ENCODE measurements around the gene SERTAD2.

SERTAD2 gene

GRCh38 chr2:64649013-64649484 lies 4.7 kb downstream of the SERTAD2 start:
- no peak for DNase-seq (ENCODE audit: low read depth in 2 of 2)

- peak; percentile 70 to 81 for DNase-seq (ENCODE audit: low read depth in 2 of 2)
Measured at GRCh38 chr2:64646007-64646880, 7.5 kb downstream of the SERTAD2 start.

DNA sequence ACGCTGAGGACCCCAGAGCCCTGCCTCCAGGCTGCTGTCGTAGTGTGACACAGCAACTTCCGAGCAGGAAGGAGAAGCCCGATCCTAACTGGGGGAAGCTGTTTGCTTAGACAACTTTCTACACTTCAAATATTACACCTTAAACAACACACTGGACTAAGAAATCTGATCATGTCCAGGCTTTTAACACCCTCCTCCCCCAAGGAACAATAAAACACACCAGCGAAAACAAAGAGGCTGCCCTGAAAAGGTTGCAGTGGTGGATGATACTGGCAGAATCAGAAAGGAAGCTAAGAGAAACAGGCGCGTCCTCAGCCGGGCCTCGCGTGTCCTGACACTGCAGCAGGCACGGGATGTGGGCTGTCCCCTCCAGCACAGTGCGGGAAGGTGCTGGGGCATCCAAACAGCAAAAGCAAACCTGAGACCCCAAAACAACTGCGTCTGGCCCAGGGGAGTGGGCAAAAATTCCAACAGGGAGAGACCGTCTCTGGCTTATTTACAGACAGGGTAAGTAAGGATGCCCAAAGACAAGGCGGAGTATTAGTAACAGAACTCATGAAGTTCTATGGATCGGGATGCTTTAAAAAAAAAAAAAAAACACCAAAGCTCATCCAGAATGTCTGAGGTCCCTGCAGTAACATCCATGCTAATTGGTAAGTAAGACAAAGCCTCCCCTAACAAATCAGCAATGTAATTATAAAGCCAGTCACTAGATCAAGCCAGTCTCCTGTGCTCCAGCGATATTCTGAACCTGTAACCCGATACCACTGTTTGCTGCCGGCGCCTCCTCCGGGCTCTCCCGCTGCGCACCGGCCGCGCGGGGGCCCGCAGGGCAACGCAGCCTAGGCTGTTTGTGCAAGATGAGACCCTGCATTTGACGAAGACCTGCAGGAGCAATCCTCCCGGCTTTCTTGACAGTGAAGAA lies 9.0 kb downstream of the SERTAD2 start:
- DNase-seq (ENCODE audit: low read depth in 2 of 2): no peak

DNA sequence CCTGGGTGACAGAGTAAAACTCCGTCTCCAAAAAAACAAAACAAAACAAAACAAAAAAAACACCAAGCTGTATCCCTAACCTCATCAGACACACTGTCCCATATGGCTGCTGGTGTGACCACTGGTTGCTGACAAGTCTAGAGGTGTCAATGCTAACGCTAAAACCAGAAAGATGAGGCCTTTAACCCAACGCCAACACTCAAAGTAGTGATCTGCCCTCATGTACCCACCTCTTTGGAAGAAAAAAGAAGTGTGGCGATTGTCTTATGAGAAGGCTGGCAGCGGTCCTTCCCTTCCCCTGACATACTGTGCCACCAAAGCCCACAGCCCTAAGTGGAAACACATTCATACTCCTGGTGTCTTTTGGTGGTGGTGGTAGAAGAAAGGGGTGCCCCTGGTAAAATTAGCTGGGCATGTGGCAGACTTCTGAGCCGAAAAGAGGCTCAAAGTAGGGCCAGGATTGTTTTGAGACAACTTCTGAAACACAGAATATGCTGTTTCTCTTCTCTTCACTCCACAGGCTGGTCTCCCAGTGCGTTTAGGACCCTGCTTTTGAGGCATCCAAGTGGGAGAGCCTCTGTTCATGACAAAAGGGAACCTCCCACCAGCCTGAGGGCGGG lies 9.8 kb downstream of the SERTAD2 start:
- no peak for DNase-seq (ENCODE audit: low read depth in 2 of 2)

DNA sequence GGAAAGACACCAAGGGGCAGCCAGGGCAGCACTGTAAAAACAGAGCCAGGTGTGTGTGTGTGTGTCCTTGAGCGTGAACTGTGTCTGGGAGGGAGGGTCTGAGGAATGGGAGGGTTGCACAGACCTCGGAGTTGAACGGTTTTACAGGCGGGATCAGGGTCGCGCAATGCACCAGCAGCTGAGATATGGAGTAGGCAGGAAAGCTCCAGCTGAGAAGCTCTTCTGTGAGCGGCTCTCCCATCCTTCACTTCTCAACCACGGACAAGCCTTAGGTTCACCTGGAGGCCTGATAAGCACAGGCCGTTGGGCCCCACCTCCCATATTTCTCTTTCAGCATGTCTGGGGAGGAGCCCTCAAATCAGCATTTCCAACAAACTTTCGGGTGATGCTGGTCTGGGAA lies 12.1 kb downstream of the SERTAD2 start:
- no peak for DNase-seq (ENCODE audit: low read depth in 2 of 2)

DNA sequence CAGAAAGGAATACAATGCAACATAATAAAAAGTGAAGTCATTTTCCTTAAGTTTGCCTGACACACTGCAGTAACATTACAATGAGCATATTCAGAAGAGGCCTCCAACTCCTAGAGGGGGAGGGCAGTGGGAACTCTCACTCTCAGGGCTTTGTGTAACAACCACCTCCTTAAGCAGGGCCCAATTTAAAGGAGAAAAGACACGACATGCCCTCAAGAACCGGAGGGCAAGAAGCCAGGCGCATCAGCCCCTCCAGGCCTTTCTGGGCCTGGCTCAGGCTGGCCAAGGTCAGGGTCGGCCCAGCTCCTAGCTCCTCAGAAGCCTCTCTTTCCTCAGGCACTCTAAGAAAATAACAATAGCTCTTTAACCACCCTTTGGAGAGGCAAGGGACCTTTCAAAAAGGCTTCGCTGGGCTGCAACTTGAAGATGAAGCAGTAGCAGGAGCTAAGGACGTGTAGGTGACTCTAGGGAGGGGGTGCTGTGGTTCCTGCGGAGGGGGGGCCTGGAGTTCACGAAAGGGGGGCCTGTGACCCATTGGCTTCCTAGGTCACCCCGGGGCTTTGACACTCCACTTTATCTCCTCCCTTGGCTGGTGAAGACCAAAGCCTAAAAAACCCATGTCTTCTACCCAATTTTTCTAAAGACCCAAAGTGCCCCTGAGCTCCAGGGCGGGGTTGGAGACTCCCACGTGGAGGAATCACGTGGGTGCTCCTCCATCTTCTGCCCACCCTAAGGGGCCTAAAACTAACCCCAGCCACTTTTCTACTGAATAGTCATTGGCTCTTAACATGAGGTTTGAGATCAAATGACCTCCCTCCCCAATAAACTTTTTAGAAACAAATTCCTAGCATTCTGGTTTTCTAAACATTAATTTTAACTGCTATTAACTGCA lies 13.3 kb downstream of the SERTAD2 start:
- DNase-seq (ENCODE audit: low read depth in 2 of 2): no peak

GRCh38 chr2:64639691-64640090 lies 14.0 kb downstream of the SERTAD2 start:
- DNase-seq (ENCODE audit: low read depth in 2 of 2): no peak

GRCh38 chr2:64638502-64639120 lies 15.1 kb downstream of the SERTAD2 start:
- DNase-seq (ENCODE audit: low read depth in 2 of 2): no peak

GRCh38 chr2:64637931-64638330 lies 15.8 kb downstream of the SERTAD2 start:
- DNase-seq (ENCODE audit: low read depth in 2 of 2): no peak

DNA sequence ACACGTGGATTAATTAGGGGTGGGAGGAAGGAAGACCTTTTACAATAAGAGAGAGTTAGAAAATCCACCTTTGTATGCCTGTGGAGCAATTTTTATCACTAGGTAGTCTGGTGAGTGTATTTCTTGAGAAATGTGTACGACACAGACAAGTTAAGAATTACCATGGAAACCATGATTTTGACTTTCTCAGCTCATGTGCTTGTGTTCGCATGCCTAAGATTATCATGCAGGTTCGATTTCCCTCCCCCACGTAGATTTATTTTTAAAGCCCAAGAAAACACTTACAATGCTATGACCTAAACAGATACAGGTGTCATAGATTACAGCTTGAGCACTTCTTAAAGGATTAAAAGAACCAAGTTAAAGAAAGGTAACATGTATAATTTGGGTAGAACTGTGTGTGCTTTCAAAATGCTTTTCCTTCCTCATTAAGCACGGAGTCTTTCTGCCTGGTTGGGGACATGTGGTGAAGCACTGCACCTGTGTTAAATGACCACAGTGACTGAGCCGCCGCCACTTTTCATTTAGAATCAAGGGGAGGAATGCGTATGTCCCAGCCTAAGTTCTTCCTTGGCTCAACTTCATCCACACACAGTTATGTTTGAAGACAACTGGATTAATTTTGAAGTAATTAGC lies 16.6 kb downstream of the SERTAD2 start:
- no peak for DNase-seq (ENCODE audit: low read depth in 2 of 2)

DNA sequence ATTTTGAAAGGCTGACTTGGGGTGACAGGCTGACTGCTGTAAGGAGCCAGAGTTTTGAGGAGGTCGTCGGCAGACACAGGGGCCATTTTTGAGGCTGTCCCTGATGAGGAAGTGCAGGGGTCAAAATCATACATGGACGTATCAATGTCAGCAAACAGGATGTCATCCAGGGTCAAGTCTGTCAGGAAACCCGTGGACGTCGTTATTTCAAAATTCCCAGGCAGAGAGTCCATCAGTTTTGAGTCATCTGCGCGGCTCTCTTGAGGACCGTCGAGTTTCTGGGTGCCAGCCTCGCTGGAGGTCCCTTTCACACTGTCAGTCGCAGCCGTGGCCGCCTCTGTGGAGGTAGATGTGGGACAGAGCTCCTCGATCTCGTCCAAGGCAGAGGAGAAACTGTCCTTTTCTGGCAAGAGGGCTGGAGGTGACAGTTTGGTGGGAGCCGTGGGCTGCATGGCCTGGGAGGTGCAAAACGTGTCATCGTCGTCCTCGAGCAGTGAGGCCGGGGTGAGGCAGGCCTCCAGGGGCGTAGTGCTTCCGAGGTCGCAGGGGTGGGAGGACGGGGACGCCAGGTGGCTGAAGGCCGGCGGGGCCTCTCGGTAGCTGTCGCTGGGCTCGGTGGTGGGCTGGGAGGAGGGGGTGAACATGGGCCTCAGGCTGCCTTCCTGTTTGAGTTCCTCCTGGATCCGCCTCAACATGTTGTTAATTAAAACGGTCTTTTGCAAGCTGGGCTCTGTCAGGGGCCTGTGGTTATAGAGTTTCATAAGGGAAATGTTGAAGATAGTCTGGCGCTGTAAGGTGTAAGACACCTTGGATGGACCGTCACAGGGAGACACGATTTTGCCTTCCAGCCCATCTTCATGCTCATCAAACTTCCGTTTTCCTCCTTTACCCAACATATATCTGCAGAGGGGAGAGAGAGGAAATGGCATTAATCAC lies 17.5 kb downstream of the SERTAD2 start:
- DNase-seq (ENCODE audit: low read depth in 2 of 2): no peak

- DNase-seq (ENCODE audit: low read depth in 2 of 2): no peak
Measured at GRCh38 chr2:64634345-64635267, 19.1 kb downstream of the SERTAD2 start.

DNA sequence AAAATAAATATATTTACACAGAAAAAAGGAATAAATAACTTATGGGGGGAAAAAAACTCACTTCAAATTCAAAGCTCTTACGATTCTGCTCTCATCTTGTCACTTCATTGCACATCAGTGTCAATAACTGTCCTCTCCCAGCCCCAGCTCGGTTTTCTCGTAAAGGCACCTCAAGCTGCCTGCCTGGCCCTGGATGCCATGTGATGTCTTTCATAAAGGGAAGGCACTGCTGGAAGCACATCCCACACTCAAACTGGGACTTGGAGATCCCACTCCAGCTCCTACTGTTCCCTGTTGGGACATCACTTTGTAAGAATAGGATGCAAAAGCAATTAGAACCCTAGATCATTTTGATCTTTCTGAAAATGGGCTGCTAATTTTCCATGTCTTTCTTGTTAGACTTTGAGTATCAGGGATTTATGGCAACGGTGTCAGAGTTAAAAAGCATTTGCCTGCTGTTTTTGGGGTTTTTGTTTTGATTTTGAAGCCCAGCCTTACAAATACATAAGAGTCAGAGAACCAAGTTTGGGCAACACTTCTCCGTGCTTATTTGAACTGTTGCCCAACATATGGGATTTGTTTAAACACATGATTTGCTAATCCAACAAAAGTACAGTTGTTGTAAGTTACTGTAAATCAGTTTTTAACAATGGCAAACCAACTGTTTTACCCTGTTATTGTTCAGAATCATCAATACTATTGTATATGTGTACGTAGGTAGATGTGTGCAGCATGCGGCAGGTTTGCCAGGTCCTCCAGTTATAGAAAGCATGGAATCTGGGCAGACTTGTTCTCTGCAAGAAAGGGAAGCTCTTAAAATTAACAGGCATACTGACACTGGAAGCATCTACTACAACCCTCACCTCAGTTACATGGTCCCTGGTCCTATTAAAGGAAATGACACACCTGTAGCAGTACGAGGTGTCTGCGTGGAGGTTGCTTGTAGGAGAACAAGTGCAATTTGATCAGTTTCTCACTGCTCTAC lies 20.6 kb downstream of the SERTAD2 start:
- no peak for DNase-seq (ENCODE audit: low read depth in 2 of 2)

- DNase-seq (ENCODE audit: low read depth in 2 of 2): no peak
Measured at GRCh38 chr2:64631771-64632170, 21.9 kb downstream of the SERTAD2 start.

GRCh38 chr2:64630752-64631151 lies 23.0 kb downstream of the SERTAD2 start:
- DNase-seq (ENCODE audit: low read depth in 2 of 2): no peak

DNA sequence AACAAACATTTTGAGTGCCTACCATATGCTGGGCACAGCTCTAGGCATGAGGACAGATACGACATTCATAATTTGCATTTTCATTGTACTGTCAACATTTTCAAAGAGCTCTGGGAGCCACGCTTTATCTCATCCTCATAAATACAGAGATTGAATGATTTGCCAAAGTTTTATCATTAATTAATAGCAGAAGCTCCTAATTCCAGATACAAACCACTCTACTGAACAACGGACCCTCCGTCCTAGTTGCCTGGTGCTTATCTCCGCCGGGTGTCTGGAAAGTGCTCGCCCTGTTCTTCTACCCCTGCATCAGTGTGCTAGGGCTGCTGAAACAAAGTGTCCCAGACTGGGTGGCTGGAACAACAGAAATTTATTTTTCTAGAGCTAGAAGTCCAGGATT lies 23.8 kb downstream of the SERTAD2 start:
- no peak for DNase-seq (ENCODE audit: low read depth in 2 of 2)

- DNase-seq (ENCODE audit: low read depth in 2 of 2): no peak
Measured at GRCh38 chr2:64629329-64629781, 24.4 kb downstream of the SERTAD2 start.

Data from activated CD8-positive, alpha-beta memory T cell treated with anti-CD3 and anti-CD28 coated beads for 4 hours (primary cell).